CD4-positive, alpha-beta memory T cell (primary cell): Measurements from ENCODE around the gene NUP153. TPM values are rescaled to one million over a fixed set of nuclear protein-coding genes. Genes with fewer than 3 reads are reported as not detected.
"Not testable (repeated sequence)": the region's sequence is repeated elsewhere in the genome, so short reads cannot be mapped to it uniquely, and the experiment has no call there.

Experiments
- CTCF ChIA-PET: fragments of 350-600 bp; sonication (Branson Sonifier 250); formaldehyde crosslinking; loops from one replicate; lab custom pipeline; 2021; ENCODE audit warnings: inconsistent platforms; ENCODE audit not compliant: partially characterized antibody; lab: Charles Lee
- POLR2A ChIA-PET: fragments of 350-600 bp; sonication (Branson Sonifier 250); formaldehyde crosslinking; loops from one replicate; lab custom pipeline; 2021; ENCODE audit not compliant: partially characterized antibody; lab: Charles Lee
- DNase-seq, 5 donors: peaks; one replicate each; pipeline versions ENCODE4 v3.0.0 to v3.0.0-alpha.2; 2020 to 2022; ENCODE audit warnings: mixed read lengths in 1 of 5
- H3K27ac ChIP-seq: one replicate; pipeline ENCODE4 v1.7.0; 2013; ENCODE audit warnings: low read depth, low read length
- H3K27me3 ChIP-seq: 2 replicates; pipeline ENCODE4 v1.7.0; 2013; ENCODE audit warnings: mild to moderate bottlenecking, low read length, moderate library complexity; ENCODE audit not compliant: insufficient read depth
- H3K36me3 ChIP-seq: 2 replicates; pipeline ENCODE4 v1.7.0; 2013; ENCODE audit warnings: mild to moderate bottlenecking, low read length, moderate library complexity; ENCODE audit not compliant: insufficient read depth
- H3K4me1 ChIP-seq: 2 replicates; pipeline ENCODE4 v1.7.0; 2013; ENCODE audit warnings: mild to moderate bottlenecking, low read length, moderate library complexity; ENCODE audit not compliant: insufficient read depth
- H3K4me3 ChIP-seq, 2 donors: one replicate each; pipeline ENCODE4 v1.7.0; 2013; ENCODE audit warnings: low read length in 2 of 2, mild to moderate bottlenecking in 1 of 2
- H3K9me3 ChIP-seq, 2 donors: one replicate each; pipeline ENCODE4 v1.7.0; 2013; ENCODE audit warnings: low read length in 2 of 2, control low read depth in 1 of 2; ENCODE audit not compliant: control insufficient read depth in 1 of 2
- H3K27ac Mint-ChIP-seq, 7 donors: one replicate each; pipeline ENCODE4 v1.8.0; 2020 to 2021; ENCODE audit warnings: mixed read lengths in 7 of 7, mild to moderate bottlenecking in 6 of 7, inconsistent platforms in 3 of 7, moderate library complexity in 3 of 7
- H3K27me3 Mint-ChIP-seq, 2 donors: one replicate each; pipeline ENCODE4 v1.8.0; 2020 to 2021; ENCODE audit warnings: mixed read lengths in 2 of 2
- H3K36me3 Mint-ChIP-seq, 2 donors: one replicate each; pipeline ENCODE4 v1.8.0; 2020 to 2021; ENCODE audit warnings: mixed read lengths in 2 of 2, inconsistent platforms in 1 of 2, mild to moderate bottlenecking in 1 of 2
- H3K4me1 Mint-ChIP-seq, 4 donors: one replicate each; pipeline ENCODE4 v1.8.0; 2020 to 2021; ENCODE audit warnings: mixed read lengths in 4 of 4, mild to moderate bottlenecking in 1 of 4
- H3K4me3 Mint-ChIP-seq, 8 donors: one replicate each; pipeline ENCODE4 v1.8.0; 2020 to 2021; ENCODE audit warnings: mixed read lengths in 8 of 8, mild to moderate bottlenecking in 7 of 8, moderate library complexity in 6 of 8, inconsistent platforms in 3 of 8
- H3K9me3 Mint-ChIP-seq, 8 donors: one replicate each; pipeline ENCODE4 v1.8.0; 2020 to 2021; ENCODE audit warnings: mixed read lengths in 8 of 8, mild to moderate bottlenecking in 5 of 8, inconsistent platforms in 3 of 8, moderate library complexity in 1 of 8
- intact Hi-C: fragments of 100-400 bp; cut with micrococcal nuclease; formaldehyde crosslinking; loops from one replicate; pipeline ENCODE4 v1.15.1; 2023
- polyA plus RNA-seq, 2 donors: library from polyadenylated mRNA; unstranded; fragments of 300-500 nt; fragmentation: Illumina TruSeq; gene quantifications; one replicate each; pipeline ENCODE4 v1.2.3, GENCODE V29; 2021
- total RNA-seq, 2 experiments: library from RNA; stranded (reverse); gene quantifications; one replicate each; pipeline ENCODE4 v1.2.3, GENCODE V29; 2021

The NUP153 gene
- total and polyA plus RNA-seq, 4 experiments from 2014 or later: 1.9 to 60.7 (median 32.0) TPM

DNA sequence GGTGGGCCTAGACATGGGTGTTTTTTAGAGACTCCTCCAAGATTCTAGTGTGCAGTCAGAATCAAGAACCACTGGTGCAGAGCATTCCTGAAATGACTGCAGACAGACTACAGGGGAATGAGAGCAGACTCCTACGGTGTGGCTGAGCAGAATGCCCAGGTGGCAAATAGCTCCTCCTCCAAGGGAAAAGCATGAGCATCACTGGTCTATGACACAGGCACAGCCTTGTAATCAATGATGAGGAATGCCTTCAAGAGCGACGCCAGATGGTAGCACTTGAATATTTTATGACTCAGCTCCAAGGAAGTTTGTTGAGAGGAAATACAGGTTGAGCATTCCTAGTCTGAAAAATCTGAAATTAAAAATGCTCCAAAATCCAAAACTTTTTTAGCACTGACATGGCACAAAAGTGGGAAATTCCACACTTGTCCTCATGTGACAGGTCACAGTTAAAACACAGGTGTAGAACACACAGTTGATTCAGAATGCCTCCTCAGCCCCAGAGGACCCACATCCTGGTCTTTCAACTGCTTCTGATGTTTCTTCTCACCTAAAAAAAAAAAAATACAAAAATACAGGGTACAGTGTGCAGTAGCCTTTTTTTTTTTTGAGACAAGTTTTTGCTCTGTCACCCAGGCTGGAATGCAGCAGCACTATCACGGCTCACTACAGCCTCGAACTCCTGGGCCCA lies 117.2 kb downstream of the NUP153 start:
- Mint-ChIP-seq H3K36me3 (no peaks in the 10 kb centered on the region), H3K27me3 (no peaks in the 10 kb centered on the region), H3K27ac (peak overlapping the region in 3 of 7 donors; percentile 15 to 71 (median 46)), H3K9me3 (peaks cover 0 to 2% (median 0%) of the 10 kb centered on the region in 8 donors), H3K4me3 (no peak overlapping the region), H3K4me1 (peaks cover 4 to 10% (median 7%) of the 10 kb centered on the region in 4 donors)
- Histone ChIP-seq H3K36me3 (no peaks in the 10 kb centered on the region), H3K27ac (no peak overlapping the region), H3K4me1 (peaks cover 7% of the 10 kb centered on the region), H3K27me3 (no peaks in the 10 kb centered on the region), H3K9me3 (no peaks in the 10 kb centered on the region), H3K4me3 (no peak overlapping the region)
- ChIA-PET POLR2A (interaction anchor here (1.1 kb wide), 1 partner anchor 11 kb away, joined by 3 read pairs; no protein-coding TSS in a partner anchor), CTCF (interaction anchor here (1.8 to 3.3 kb wide), 3 partner anchors 11 to 226 kb away, joined by 6 to 20 read pairs (median 7); partner anchors contain the start of gene FAM8A1)
- DNase-seq: peak in 4 of 5 donors; percentile 16 to 41 (median 34)
- intact Hi-C loops: no loop called here

GRCh38 chr6:17588011-17588410 lies 118.7 kb downstream of the NUP153 start:
- Mint-ChIP-seq H3K27ac (no peak overlapping the region), H3K4me1 (peaks cover 4 to 10% (median 8%) of the 10 kb centered on the region in 4 donors), H3K4me3 (no peak overlapping the region), H3K27me3 (peaks cover 0 to 3% of the 10 kb centered on the region in 2 donors), H3K36me3 (no peaks in the 10 kb centered on the region), H3K9me3 (peaks cover 0 to 1% (median 0%) of the 10 kb centered on the region in 8 donors)
- POLR2A ChIA-PET: no interaction called here
- no peaks in the 10 kb centered on the region for H3K27me3 ChIP-seq
- intact Hi-C loops: no loop called here
- no peaks in the 10 kb centered on the region for H3K9me3 ChIP-seq
- H3K4me1 ChIP-seq: peaks cover 7% of the 10 kb centered on the region
- H3K4me3 ChIP-seq: no peak overlapping the region
- H3K27ac ChIP-seq: no peak overlapping the region
- CTCF ChIA-PET: interaction anchor here (0.6 to 3.3 kb wide), 2 partner anchors 217 to 227 kb away, joined by 3 to 20 read pairs; no protein-coding TSS in a partner anchor
- H3K36me3 ChIP-seq: no peaks in the 10 kb centered on the region
- no peak for DNase-seq

GRCh38 chr6:17586623-17587022 lies 120.1 kb downstream of the NUP153 start:
- CTCF ChIA-PET: interaction anchor here (1.5 to 4.3 kb wide), 3 partner anchors 57 to 230 kb away, joined by 3 to 72 read pairs (median 20); no protein-coding TSS in a partner anchor
- H3K9me3 ChIP-seq, DNase-seq, POLR2A ChIA-PET, H3K36me3 Mint-ChIP-seq, H3K4me3 ChIP-seq, H3K27me3 Mint-ChIP-seq, H3K4me1 Mint-ChIP-seq, H3K27me3 ChIP-seq, H3K9me3 Mint-ChIP-seq, H3K4me1 ChIP-seq, intact Hi-C loops, H3K4me3 Mint-ChIP-seq, H3K36me3 ChIP-seq, H3K27ac ChIP-seq: not testable (repeated sequence)
- H3K27ac Mint-ChIP-seq: peak overlapping the region in 1 of 7 donors; percentile 37

DNA sequence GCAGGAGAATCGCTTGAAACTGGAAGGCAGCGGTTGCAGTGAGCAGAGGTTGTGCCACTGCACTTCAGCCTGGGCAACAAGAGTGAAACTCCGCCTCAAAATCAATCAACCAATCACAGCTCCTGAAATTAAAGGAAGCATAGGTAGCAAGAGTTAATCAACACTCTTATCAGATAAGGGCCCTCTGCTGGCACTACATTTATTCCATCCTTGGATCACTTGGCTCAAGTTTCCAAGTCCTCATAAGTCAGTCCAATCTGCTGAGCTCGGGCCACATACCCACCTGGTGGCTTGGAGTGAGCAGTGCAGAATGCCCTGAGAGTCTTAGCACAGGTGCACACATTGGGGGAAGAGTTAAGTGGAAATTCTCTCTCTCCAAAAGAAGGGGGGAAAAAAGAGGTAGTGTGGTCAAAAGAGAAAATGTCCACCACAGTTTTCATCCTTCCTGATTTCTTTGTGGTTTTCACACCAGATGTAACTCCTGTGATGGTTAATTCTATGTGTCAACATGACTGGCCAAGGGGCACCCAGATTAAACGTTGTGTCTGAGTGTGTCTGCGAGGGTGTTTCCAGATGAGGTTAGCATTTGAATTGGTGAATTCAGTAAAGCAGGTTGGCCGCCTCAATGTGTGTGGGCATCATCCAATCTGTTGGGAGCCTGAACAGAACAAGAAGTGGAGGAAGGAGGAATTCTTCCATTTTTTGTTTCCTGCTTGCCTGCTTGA lies 120.8 kb downstream of the NUP153 start:
- Histone ChIP-seq H3K4me1 (peaks cover 7% of the 10 kb centered on the region), H3K4me3 (no peak overlapping the region), H3K27me3 (no peaks in the 10 kb centered on the region), H3K36me3 (no peaks in the 10 kb centered on the region), H3K27ac (no peak overlapping the region), H3K9me3 (no peaks in the 10 kb centered on the region)
- intact Hi-C loops: no loop called here
- no peak for DNase-seq
- H3K4me1 Mint-ChIP-seq: peaks cover 6 to 10% (median 8%) of the 10 kb centered on the region in 4 donors
- CTCF ChIA-PET: interaction anchor here (1.0 to 4.3 kb wide), 7 partner anchors 20 to 230 kb away, joined by 3 to 72 read pairs (median 4); partner anchors contain the start of gene NUP153
- peak overlapping the region in 1 of 7 donors; percentile 14 for H3K27ac Mint-ChIP-seq
- H3K4me3 Mint-ChIP-seq: peak overlapping the region in 1 of 8 donors; percentile 36
- peaks cover 5 to 9% of the 10 kb centered on the region in 2 donors for H3K27me3 Mint-ChIP-seq
- no peaks in the 10 kb centered on the region for H3K9me3 Mint-ChIP-seq
- POLR2A ChIA-PET: interaction anchor here (1.7 kb wide), 1 partner anchor 15 kb away, joined by 7 read pairs; the partner anchor contains the start of gene FAM8A1
- H3K36me3 Mint-ChIP-seq: no peaks in the 10 kb centered on the region

DNA sequence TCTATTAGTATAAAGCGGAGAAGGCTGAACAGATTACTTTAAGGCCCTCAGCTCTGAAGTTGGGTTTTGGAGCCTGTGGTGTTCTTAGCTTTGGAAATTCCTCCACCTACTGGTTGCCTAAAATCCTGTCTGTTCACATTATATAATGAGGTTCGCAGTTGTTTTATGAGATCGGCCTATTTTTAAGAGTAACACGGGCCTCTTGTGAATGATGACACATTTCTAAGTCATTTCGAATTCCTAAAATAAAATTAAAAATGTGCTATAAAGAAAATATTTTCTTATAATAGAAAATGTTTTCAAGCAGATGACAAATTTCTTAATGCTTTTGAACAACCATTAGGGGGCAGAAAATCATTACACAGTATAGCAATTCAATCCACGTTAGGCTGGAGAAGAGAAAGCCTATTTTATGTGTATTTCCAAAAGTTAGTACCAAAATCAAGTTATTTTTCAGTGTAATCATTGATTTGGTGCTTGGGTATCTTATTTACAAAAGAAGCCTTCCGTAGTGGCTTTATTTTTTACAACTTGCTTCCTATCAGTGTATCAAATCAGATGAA lies 122.4 kb downstream of the NUP153 start:
- no peak overlapping the region for H3K27ac ChIP-seq
- no peaks in the 10 kb centered on the region for H3K27me3 ChIP-seq
- H3K36me3 ChIP-seq: no peaks in the 10 kb centered on the region
- H3K9me3 ChIP-seq: no peaks in the 10 kb centered on the region
- POLR2A ChIA-PET: interaction anchor here (0.8 to 1.0 kb wide), 2 partner anchors 16 to 122 kb away, joined by 3 to 6 read pairs; partner anchors contain the start of gene FAM8A1
- peaks cover 5 to 10% of the 10 kb centered on the region in 2 donors for H3K27me3 Mint-ChIP-seq
- peak in 4 of 5 donors; percentile 45 to 52 (median 47) for DNase-seq
- CTCF ChIA-PET: interaction anchor here (0.8 to 4.3 kb wide), 19 partner anchors 11 to 237 kb away, joined by 3 to 72 read pairs (median 4); partner anchors contain the start of gene FAM8A1
- H3K36me3 Mint-ChIP-seq: no peaks in the 10 kb centered on the region
- peaks cover 2 to 4% (median 3%) of the 10 kb centered on the region in 4 donors for H3K4me1 Mint-ChIP-seq
- H3K4me3 Mint-ChIP-seq: peak overlapping the region in 2 of 8 donors; percentile 1 to 3
- H3K9me3 Mint-ChIP-seq: no peaks in the 10 kb centered on the region
- intact Hi-C loops: loop anchor here (1.0 to 5.0 kb wide), 5 partner anchors 16 to 428 kb away; partner anchors contain the start of genes FAM8A1 and NUP153
- peak overlapping the region in 3 of 7 donors; percentile 0 to 58 (median 2) for H3K27ac Mint-ChIP-seq
- H3K4me1 ChIP-seq: peaks cover 2% of the 10 kb centered on the region
- H3K4me3 ChIP-seq: no peak overlapping the region

DNA sequence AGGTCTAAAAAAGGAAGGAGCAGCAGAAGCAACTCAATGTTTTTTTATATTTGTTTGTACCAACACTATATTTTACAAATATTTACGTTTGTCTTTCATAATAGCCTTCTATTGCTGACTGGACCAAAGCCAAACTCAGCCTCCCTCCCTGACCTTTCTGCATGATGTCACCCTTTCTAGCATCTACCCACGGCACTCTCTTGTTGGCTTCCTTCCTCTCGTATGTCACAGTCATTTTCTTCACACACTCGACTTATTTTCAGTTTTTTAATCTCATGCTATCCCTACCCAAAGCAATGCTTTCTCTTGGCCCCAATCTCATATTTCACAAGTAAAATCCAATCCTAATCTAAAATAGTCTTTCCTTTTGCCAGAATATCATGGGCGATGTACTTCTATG lies 122.9 kb downstream of the NUP153 start:
- H3K27ac ChIP-seq: no peak overlapping the region
- peaks cover 5 to 10% of the 10 kb centered on the region in 2 donors for H3K27me3 Mint-ChIP-seq
- H3K36me3 ChIP-seq: no peaks in the 10 kb centered on the region
- no peaks in the 10 kb centered on the region for H3K9me3 Mint-ChIP-seq
- peaks cover 0 to 3% (median 1%) of the 10 kb centered on the region in 4 donors for H3K4me1 Mint-ChIP-seq
- intact Hi-C loops: loop anchor here (1.0 to 5.0 kb wide), 5 partner anchors 16 to 428 kb away; partner anchors contain the start of genes FAM8A1 and NUP153
- DNase-seq: no peak
- H3K36me3 Mint-ChIP-seq: no peaks in the 10 kb centered on the region
- H3K27ac Mint-ChIP-seq: peak overlapping the region in 3 of 7 donors; percentile 0 to 58 (median 2)
- H3K4me3 Mint-ChIP-seq: peak overlapping the region in 2 of 8 donors; percentile 1 to 22
- no peaks in the 10 kb centered on the region for H3K9me3 ChIP-seq
- ChIA-PET CTCF (interaction anchor here (0.8 to 4.3 kb wide), 17 partner anchors 10 to 238 kb away, joined by 3 to 72 read pairs (median 4); partner anchors contain the start of gene FAM8A1), POLR2A (interaction anchor here (0.8 to 1.0 kb wide), 2 partner anchors 17 to 122 kb away, joined by 3 to 6 read pairs; partner anchors contain the start of gene FAM8A1)
- H3K27me3 ChIP-seq: no peaks in the 10 kb centered on the region
- H3K4me1 ChIP-seq: no peaks in the 10 kb centered on the region
- H3K4me3 ChIP-seq: no peak overlapping the region
